GM19193 (cell line): Measurements from ENCODE around the gene ABTB1.

Source experiments
- POLR2A ChIP-seq: IDR thresholded peaks from 4 replicates; pipeline ENCODE4 v1.6.1; 2011; ENCODE audit not compliant: insufficient read depth, insufficient read length; ENCODE audit errors: extremely low read depth

Gene ABTB1

GRCh38 chr3:127662001-127662469 is 10.7 kb upstream of the ABTB1 start:
- TF ChIP-seq POLR2A, result no peak

- TF ChIP-seq POLR2A, result no peak
These were observed 9.6 kb upstream of the ABTB1 start for GRCh38 chr3:127663151-127663550.

DNA sequence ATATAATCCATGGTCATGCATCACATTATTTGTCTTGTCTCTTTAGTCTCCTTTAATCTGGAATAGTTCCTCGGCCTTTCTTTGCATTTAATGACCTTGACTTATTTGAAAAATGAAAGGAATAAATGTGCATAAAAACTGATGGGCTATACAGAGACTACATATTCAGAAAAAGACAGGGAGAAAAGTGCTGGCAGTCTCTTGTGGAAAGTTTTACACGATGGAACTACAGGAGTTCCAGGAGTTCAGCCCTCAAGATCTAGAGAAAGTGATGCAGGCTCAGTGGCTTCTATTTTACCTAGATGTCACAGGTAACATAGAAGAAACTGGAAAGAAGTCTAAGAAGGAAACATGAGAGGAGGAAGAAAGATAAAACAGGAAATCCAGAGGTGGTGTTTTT is 7.6 kb upstream of the ABTB1 start:
- no peak for TF ChIP-seq POLR2A

DNA sequence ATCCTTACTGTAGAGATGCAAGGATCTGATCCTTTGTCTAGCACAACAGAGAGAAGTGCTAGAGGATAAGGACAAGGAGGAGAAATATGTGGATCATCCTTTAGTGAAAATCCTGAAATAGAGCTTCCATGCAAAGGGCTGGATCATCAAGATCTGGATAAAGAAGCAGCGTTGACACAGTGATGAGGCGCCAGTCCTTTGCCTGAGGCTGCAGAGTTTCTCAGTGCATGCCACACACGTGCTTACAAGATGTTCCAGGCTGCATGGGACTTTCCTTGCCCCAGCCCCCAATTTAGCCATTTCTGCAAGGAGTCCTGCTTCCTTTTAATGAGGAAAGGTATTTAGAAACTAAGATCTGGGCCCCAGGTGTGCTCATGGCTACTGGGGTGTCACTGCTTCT is 7.2 kb upstream of the ABTB1 start:
- no peak for TF ChIP-seq POLR2A

DNA sequence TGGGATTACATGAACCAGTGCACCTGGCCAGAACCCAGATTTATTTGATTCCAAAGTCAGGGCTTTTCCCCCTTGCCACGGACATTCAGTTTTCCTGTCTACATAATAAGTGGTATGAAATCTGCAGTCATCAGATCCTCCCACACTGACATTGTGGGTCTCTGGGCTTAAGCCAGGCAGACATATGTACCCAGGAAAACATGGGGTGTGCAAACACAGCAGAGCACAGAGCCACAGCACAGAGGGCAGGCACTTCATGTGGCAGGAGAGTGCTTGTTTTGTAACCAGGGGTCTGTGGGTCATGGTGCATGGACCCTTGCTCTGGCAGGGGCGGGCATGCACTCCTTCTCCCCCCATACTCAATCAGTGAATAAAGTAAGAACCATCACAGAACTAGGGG is 6.1 kb upstream of the ABTB1 start:
- no peak for TF ChIP-seq POLR2A

- TF ChIP-seq POLR2A, result no peak
These were observed 5.6 kb upstream of the ABTB1 start for GRCh38 chr3:127667119-127667681.

DNA sequence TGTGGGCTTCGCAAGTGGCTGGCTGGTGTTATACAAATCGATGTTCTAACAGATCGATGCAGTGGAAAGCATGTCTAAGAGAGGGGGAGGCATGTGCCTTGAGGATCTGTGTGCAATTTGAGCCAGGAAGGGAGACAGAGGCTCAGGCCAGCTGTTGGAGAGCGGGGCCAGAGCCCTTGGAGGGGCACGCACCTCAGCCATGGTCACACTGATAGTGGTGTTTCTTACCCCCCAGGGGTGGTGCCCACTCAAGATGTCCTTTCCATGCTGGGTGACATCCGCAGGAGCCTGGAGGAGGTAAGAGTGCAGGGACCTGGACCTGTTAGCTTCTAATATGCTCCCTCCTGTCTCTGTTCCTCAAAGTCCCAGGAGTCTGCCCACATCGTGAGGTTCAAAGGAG is 3.8 kb upstream of the ABTB1 start:
- TF ChIP-seq POLR2A, result no peak

DNA sequence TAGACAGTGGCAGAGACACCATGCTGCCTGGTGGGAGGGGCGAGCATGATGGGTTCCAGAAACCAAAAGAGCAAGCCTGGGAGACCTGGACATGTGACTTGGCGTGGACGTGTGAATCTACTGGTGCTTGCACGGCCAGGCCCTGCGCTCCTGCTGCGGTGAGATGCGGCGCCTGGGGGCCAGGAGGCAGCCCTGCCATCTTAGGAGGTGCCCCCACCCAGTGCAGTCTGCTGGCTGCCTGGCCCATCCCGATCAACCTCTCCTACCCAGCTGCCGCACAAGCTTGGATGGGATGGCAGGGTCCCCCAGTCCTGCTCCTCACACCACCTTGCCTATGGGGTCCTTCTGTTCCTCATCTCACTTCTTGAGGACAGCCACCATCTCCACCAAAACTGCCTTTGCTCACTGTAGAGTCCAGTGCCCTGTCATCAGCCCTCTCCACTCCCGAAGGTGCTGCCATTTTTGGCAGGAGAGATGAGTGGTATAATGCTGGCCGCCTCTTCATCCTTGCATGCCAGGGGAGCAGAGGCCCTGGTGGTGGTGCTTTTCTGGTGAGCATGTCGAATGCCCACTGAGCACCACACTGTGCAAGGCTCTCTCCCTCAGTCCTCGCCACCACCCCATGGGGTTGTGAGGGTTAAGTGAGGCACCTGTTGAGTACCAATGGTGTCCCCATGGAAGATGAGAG is 3.1 kb upstream of the ABTB1 start:
- TF ChIP-seq POLR2A, result no peak

DNA sequence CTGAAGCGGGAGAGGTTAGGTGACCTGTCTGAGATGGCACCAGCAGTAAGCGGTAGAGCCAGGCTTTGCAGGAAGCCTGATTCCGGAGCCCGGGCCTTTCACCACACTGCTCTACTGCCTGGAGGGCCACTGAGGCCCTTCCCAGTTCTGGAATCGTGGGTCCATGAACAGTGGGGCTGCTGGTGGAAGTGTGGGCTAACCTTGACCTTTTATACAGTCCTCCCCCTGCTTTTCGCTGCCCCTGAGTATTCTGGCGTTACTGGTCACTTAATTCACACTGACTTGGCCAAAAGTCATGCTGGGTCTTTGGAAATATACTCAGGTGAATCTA is 2.6 kb upstream of the ABTB1 start:
- no peak for TF ChIP-seq POLR2A

GRCh38 chr3:127670761-127671522 is 1.8 kb upstream of the ABTB1 start:
- TF ChIP-seq POLR2A, result no peak

GRCh38 chr3:127671523-127672428 is 976 bp upstream of the ABTB1 start:
- TF ChIP-seq POLR2A, result no peak

- TF ChIP-seq POLR2A, result no peak
These were observed 694 bp downstream of the ABTB1 start for GRCh38 chr3:127673191-127674100.

- TF ChIP-seq POLR2A, result no peak
These were observed 1.5 kb downstream of the ABTB1 start for GRCh38 chr3:127674101-127674721.

DNA sequence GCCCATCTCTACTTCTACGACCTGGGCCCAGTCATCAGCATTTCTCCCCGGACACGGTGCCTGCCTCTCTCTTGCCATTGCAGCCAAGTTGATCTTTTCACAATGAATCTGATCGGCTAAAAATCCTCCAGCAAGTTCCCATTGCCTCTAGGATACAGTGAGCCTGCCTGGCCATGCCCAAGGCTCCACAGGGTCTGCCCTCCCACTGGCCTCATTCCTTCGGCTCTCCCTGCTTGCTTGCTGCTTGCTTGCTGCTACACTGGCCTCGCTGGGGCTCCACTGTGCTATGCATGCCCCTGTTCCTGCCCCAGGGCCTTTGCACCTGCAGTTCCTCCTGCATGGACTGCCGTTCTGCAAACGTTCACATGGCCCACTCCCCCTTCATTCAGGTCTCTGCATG is 2.0 kb downstream of the ABTB1 start:
- no peak for TF ChIP-seq POLR2A
